ENCODE results near the gene MAP4K2.
"Not testable (repeated sequence)": the region's sequence is repeated elsewhere in the genome, so short reads cannot be mapped to it uniquely, and the experiment has no call there.

MAP4K2 gene

GRCh38 chr11:64827451-64827839 lies 24.4 kb upstream of the MAP4K2 start:
- in situ Hi-C loops (cut with HindIII; ENCODE audit: low sequenced_read_pairs): no loop called here
- TF ChIP-seq, protein P1, sequence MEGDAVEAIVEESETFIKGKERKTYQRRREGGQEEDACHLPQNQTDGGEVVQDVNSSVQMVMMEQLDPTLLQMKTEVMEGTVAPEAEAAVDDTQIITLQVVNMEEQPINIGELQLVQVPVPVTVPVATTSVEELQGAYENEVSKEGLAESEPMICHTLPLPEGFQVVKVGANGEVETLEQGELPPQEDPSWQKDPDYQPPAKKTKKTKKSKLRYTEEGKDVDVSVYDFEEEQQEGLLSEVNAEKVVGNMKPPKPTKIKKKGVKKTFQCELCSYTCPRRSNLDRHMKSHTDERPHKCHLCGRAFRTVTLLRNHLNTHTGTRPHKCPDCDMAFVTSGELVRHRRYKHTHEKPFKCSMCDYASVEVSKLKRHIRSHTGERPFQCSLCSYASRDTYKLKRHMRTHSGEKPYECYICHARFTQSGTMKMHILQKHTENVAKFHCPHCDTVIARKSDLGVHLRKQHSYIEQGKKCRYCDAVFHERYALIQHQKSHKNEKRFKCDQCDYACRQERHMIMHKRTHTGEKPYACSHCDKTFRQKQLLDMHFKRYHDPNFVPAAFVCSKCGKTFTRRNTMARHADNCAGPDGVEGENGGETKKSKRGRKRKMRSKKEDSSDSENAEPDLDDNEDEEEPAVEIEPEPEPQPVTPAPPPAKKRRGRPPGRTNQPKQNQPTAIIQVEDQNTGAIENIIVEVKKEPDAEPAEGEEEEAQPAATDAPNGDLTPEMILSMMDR (IDR thresholded peaks at IDR 0.05; ENCODE audit: low read depth, low read length, missing control alignments): no peak
- DNase-seq (ENCODE audit: low read depth): no peak
- H3K4me3 ChIP-seq (ENCODE audit: low read depth, low read length): no peak overlapping the region

GRCh38 chr11:64826578-64827450 lies 23.8 kb upstream of the MAP4K2 start:
- H3K4me3 ChIP-seq (ENCODE audit: low read depth, low read length): no peak overlapping the region
- no peak for DNase-seq (ENCODE audit: low read depth)
- TF ChIP-seq, protein P1 (IDR thresholded peaks at IDR 0.05; ENCODE audit: low read depth, low read length, missing control alignments): no peak
- in situ Hi-C loops (cut with HindIII; ENCODE audit: low sequenced_read_pairs): no loop called here

- TF ChIP-seq, protein P1 (IDR thresholded peaks at IDR 0.05; ENCODE audit: low read depth, low read length, missing control alignments): no peak
- DNase-seq (ENCODE audit: low read depth): no peak
- in situ Hi-C loops (cut with HindIII; ENCODE audit: low sequenced_read_pairs): no loop called here
- no peak overlapping the region for H3K4me3 ChIP-seq (ENCODE audit: low read depth, low read length)
These were observed 23.0 kb upstream of the MAP4K2 start for GRCh38 chr11:64826062-64826461.

DNA sequence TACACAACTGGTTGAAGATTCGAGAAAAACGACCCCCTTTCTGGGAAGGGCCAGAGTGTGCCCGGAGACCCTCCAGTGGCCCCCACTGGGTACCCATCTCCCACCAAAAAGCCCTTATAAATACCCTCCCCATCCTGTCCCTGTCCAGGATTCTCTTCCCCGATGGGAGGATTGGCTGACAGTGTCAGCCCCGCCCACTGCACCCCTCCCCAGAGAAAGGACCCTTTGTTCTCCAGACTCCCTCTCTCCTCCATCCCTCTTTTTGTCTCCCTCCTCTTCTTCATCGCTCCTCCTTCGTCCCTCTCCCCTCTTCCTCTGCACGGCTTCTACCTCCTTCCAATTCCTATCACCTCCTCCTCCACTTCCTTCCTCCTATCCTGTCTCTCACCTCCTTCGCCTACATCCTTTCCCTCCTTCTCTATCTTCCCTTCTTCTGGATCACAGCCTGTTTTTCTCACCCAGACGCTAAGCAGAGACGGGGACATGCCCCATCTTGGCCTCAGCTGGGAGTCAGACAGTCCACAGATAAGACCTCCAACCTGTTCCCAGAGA lies 20.6 kb upstream of the MAP4K2 start:
- no peak overlapping the region for H3K4me3 ChIP-seq (ENCODE audit: low read depth, low read length)
- TF ChIP-seq, protein P1 (IDR thresholded peaks at IDR 0.05; ENCODE audit: low read depth, low read length, missing control alignments): no peak

GRCh38 chr11:64817476-64817875 lies 14.5 kb upstream of the MAP4K2 start:
- in situ Hi-C loops (cut with HindIII; ENCODE audit: low sequenced_read_pairs): no loop called here
- no peak overlapping the region for H3K4me3 ChIP-seq (ENCODE audit: low read depth, low read length)
- TF ChIP-seq, protein P1 (IDR thresholded peaks at IDR 0.05; ENCODE audit: low read depth, low read length, missing control alignments): no peak
- DNase-seq (ENCODE audit: low read depth): no peak

More for the DNA sequence above, 20.6 kb upstream of the MAP4K2 start:
- in situ Hi-C loops (cut with HindIII; ENCODE audit: low sequenced_read_pairs): no loop called here
- DNase-seq (ENCODE audit: low read depth): no peak

GRCh38 chr11:64815433-64815832 lies 12.4 kb upstream of the MAP4K2 start:
- in situ Hi-C loops (cut with HindIII; ENCODE audit: low sequenced_read_pairs); DNase-seq (ENCODE audit: low read depth); H3K4me3 ChIP-seq (ENCODE audit: low read depth, low read length): not testable (repeated sequence)

DNA sequence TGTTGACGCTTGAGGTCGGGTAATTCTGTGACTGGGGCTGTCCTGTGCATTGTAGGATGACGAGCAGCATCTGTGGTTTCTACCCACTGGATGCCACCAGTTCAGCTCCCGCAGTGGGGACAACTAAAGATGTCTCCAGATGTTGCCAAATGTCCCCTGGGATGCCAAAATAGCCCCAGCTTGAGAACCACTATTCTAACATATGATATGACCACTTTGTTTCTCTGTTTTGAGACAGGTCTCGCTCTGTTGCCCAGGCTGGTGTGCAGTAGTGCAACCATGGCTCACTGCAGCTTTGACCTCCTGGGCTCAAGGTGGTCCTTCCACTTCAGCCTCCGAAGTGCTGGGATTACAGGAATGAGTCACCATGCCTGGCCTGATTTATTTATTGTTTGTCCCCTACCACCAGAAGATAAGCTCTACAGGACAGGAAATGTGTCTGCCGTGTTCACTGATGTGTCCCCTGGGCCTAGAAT lies 11.7 kb upstream of the MAP4K2 start:
- no peak overlapping the region for H3K4me3 ChIP-seq (ENCODE audit: low read depth, low read length)
- TF ChIP-seq, protein P1 (IDR thresholded peaks at IDR 0.05; ENCODE audit: low read depth, low read length, missing control alignments): no peak
- in situ Hi-C loops (cut with HindIII; ENCODE audit: low sequenced_read_pairs): no loop called here
- DNase-seq (ENCODE audit: low read depth): no peak
